A673 (cell line): ENCODE data around the gene ADAMTSL1.

Source experiments
- CTCF ChIP-seq: fragments of 300-800, 200-600 bp; sonication (generic); conservative IDR thresholded peaks from 2 replicates; pipeline ENCODE4 v1.5.1; 2017; ENCODE audit warnings: low read depth, mild to moderate bottlenecking, antibody characterized with exemption, low read length, moderate library complexity, mixed read lengths
- EZH2 ChIP-seq: fragments of 200-600 bp; sonication (generic); IDR thresholded peaks from 2 replicates; pipeline ENCODE4 v1.6.1; 2017; ENCODE audit warnings: borderline replicate concordance, low read depth, mild to moderate bottlenecking, mixed read lengths, antibody characterized with exemption, low read length; ENCODE audit not compliant: poor library complexity, severe bottlenecking

- TF ChIP-seq CTCF (no peak), EZH2 (no peak)
Measured at GRCh38 chr9:18775241-18775640, 301.3 kb downstream of the ADAMTSL1 start.
